CD4-positive, CD25-positive, alpha-beta regulatory T cell (primary cell): ENCODE data around the gene WLS. TPM values are rescaled to one million over a fixed set of nuclear protein-coding genes. Genes with fewer than 3 reads are reported as not detected.

Source experiments
- ATAC-seq, 2 donors: fragments of 150-1000 bp; cut with Tn5 transposase; one replicate each; pipeline ENCODE4 v1.10.0; 2021; ENCODE audit warnings: low read depth in 2 of 2, moderate number of reproducible peaks in 2 of 2, moderate library complexity in 1 of 2
- DNase-seq, 3 donors: peaks; one replicate each; pipeline versions ENCODE4 v3.0.0 to v3.0.0-alpha.2; 2012 to 2022; ENCODE audit warnings: mixed read lengths in 1 of 3
- H3K27ac ChIP-seq: one replicate; pipeline ENCODE4 v1.7.0; 2013; ENCODE audit warnings: mild to moderate bottlenecking, low read length; ENCODE audit not compliant: insufficient read depth, poor library complexity, severe bottlenecking
- H3K27me3 ChIP-seq: one replicate; pipeline ENCODE4 v1.7.0; 2013; ENCODE audit warnings: low read length; ENCODE audit not compliant: control insufficient read depth, insufficient read depth
- H3K36me3 ChIP-seq: one replicate; pipeline ENCODE4 v1.7.0; 2013; ENCODE audit warnings: mild to moderate bottlenecking, low read length, moderate library complexity; ENCODE audit not compliant: control insufficient read depth, insufficient read depth
- H3K4me1 ChIP-seq: 2 replicates; pipeline ENCODE4 v1.7.0; 2013; ENCODE audit warnings: mild to moderate bottlenecking, low read length; ENCODE audit not compliant: insufficient read depth, control insufficient read depth, poor library complexity, severe bottlenecking
- H3K4me3 ChIP-seq: one replicate; pipeline ENCODE4 v1.7.0; 2013; ENCODE audit warnings: low read depth, mild to moderate bottlenecking, low read length, moderate library complexity
- H3K9me3 ChIP-seq, 2 experiments: 1 replicate in 1 of 2; 2 replicates in 1 of 2; pipeline ENCODE4 v1.7.0; 2013; ENCODE audit warnings: low read length in 2 of 2, mild to moderate bottlenecking in 1 of 2, moderate library complexity in 1 of 2; ENCODE audit not compliant: control insufficient read depth in 2 of 2
- H3K27ac Mint-ChIP-seq, 3 donors: one replicate each; pipeline ENCODE4 v1.8.0; 2020 to 2022; ENCODE audit warnings: mild to moderate bottlenecking in 3 of 3, mixed read lengths in 3 of 3, moderate library complexity in 2 of 3
- H3K27me3 Mint-ChIP-seq: one replicate; pipeline ENCODE4 v1.8.0; 2022; ENCODE audit warnings: mild to moderate bottlenecking, mixed read lengths
- H3K36me3 Mint-ChIP-seq: one replicate; pipeline ENCODE4 v1.8.0; 2020; ENCODE audit warnings: mixed read lengths
- H3K4me1 Mint-ChIP-seq, 4 donors: one replicate each; pipeline ENCODE4 v1.8.0; 2020 to 2022; ENCODE audit warnings: mixed read lengths in 4 of 4, mild to moderate bottlenecking in 1 of 4
- H3K4me3 Mint-ChIP-seq, 4 donors: one replicate each; pipeline ENCODE4 v1.8.0; 2020 to 2022; ENCODE audit warnings: mild to moderate bottlenecking in 4 of 4, mixed read lengths in 4 of 4, moderate library complexity in 3 of 4
- H3K9me3 Mint-ChIP-seq, 7 donors: one replicate each; pipeline ENCODE4 v1.8.0; 2020 to 2022; ENCODE audit warnings: mixed read lengths in 7 of 7, mild to moderate bottlenecking in 3 of 7, moderate library complexity in 2 of 7
- polyA plus RNA-seq, 4 donors: library from polyadenylated mRNA; unstranded; fragments of 300-500 nt; fragmentation: Illumina TruSeq; gene quantifications; one replicate each; pipeline ENCODE4 v1.2.3, GENCODE V29; 2021
- total RNA-seq: library from RNA; stranded (reverse); gene quantifications from one replicate; pipeline ENCODE4 v1.2.3, GENCODE V29; 2022

Gene WLS
- total and polyA plus RNA-seq, 5 donors from 2014 or later: not detected

- Histone ChIP-seq H3K36me3 (no peaks in the 10 kb centered on the region), H3K9me3 (no peaks in the 10 kb centered on the region), H3K4me1 (no peaks in the 10 kb centered on the region), H3K27ac (no peak overlapping the region), H3K27me3 (peaks cover 18% of the 10 kb centered on the region), H3K4me3 (no peak overlapping the region)
- ATAC-seq (no peak), DNase-seq (no peak)
- Mint-ChIP-seq H3K4me1 (peaks cover 0 to 10% (median 1%) of the 10 kb centered on the region in 4 donors), H3K9me3 (peaks cover 0 to 4% (median 0%) of the 10 kb centered on the region in 7 donors), H3K36me3 (no peaks in the 10 kb centered on the region), H3K27me3 (peaks cover 51% of the 10 kb centered on the region), H3K27ac (no peak overlapping the region), H3K4me3 (no peak overlapping the region)
Measured at GRCh38 chr1:68233202-68233601, 879 bp upstream of the WLS start.

GRCh38 chr1:68231627-68232288 is 565 bp downstream of the WLS start:
- Mint-ChIP-seq H3K27me3 (peaks cover 55% of the 10 kb centered on the region), H3K27ac (no peak overlapping the region), H3K4me3 (peak overlapping the region in 1 of 4 donors; percentile 55), H3K36me3 (no peaks in the 10 kb centered on the region), H3K4me1 (peaks cover 0 to 10% (median 1%) of the 10 kb centered on the region in 4 donors), H3K9me3 (peaks cover 0 to 4% (median 0%) of the 10 kb centered on the region in 7 donors)
- Histone ChIP-seq H3K4me1 (no peaks in the 10 kb centered on the region), H3K27ac (no peak overlapping the region), H3K4me3 (no peak overlapping the region), H3K27me3 (peaks cover 19% of the 10 kb centered on the region), H3K9me3 (no peaks in the 10 kb centered on the region), H3K36me3 (no peaks in the 10 kb centered on the region)
- DNase-seq: no peak
- ATAC-seq: no peak

DNA sequence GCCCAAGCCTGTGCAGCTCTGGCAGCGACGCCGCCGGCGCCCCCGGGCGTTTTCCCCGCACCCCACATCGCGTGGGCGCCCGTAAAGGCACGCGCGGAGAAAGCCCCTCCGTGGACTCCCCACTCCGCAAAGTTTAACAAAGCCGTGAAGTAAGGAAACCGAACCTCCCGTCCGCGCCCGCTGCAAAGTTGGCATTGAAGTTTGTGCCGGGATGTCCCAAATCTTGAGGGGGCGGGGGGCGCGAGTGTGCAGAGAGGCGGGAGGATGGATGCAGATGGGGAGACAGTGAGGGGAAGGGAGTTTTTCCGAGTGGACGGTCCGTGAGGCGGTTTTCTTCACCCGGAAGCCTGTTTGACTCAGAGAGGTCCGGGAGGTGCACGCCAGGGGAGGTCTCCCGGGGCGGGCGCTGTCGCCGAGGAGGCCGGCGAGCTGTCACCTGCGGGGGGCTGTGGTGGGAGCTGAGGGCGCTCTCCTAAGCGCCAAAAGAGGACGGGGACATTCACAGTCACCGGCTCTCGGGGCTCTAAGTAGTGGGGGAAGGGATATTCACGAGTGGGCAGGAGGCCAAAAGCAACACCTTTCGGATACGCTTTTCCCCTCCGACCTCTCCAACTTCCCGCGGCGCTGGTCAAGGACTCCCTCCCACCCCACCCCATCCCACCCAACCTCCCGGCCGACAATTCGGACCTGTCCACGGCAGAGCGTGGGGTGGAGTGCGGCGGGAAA is 1.3 kb downstream of the WLS start:
- Histone ChIP-seq H3K4me3 (no peak overlapping the region), H3K9me3 (no peaks in the 10 kb centered on the region), H3K27ac (no peak overlapping the region), H3K36me3 (no peaks in the 10 kb centered on the region), H3K4me1 (no peaks in the 10 kb centered on the region), H3K27me3 (peaks cover 19% of the 10 kb centered on the region)
- H3K27me3 Mint-ChIP-seq: peaks cover 55% of the 10 kb centered on the region
- H3K4me1 Mint-ChIP-seq: peaks cover 0 to 10% (median 1%) of the 10 kb centered on the region in 4 donors
- H3K9me3 Mint-ChIP-seq: peaks cover 0 to 5% (median 0%) of the 10 kb centered on the region in 7 donors
- H3K4me3 Mint-ChIP-seq: no peak overlapping the region
- ATAC-seq (no peak), DNase-seq (no peak)
- H3K36me3 Mint-ChIP-seq: no peaks in the 10 kb centered on the region
- H3K27ac Mint-ChIP-seq: no peak overlapping the region

- no peaks in the 10 kb centered on the region for H3K36me3 Mint-ChIP-seq
- no peak overlapping the region for H3K4me3 ChIP-seq
- H3K27me3 ChIP-seq: peaks cover 19% of the 10 kb centered on the region
- H3K27me3 Mint-ChIP-seq: peaks cover 55% of the 10 kb centered on the region
- no peak overlapping the region for H3K27ac Mint-ChIP-seq
- H3K36me3 ChIP-seq: no peaks in the 10 kb centered on the region
- peaks cover 0 to 5% (median 0%) of the 10 kb centered on the region in 7 donors for H3K9me3 Mint-ChIP-seq
- no peak overlapping the region for H3K4me3 Mint-ChIP-seq
- H3K27ac ChIP-seq: no peak overlapping the region
- H3K4me1 Mint-ChIP-seq: peaks cover 0 to 10% (median 1%) of the 10 kb centered on the region in 4 donors
- no peak for DNase-seq
- H3K4me1 ChIP-seq: no peaks in the 10 kb centered on the region
- no peak for ATAC-seq
- no peaks in the 10 kb centered on the region for H3K9me3 ChIP-seq
Measured at GRCh38 chr1:68230484-68230802, 1.9 kb downstream of the WLS start.

DNA sequence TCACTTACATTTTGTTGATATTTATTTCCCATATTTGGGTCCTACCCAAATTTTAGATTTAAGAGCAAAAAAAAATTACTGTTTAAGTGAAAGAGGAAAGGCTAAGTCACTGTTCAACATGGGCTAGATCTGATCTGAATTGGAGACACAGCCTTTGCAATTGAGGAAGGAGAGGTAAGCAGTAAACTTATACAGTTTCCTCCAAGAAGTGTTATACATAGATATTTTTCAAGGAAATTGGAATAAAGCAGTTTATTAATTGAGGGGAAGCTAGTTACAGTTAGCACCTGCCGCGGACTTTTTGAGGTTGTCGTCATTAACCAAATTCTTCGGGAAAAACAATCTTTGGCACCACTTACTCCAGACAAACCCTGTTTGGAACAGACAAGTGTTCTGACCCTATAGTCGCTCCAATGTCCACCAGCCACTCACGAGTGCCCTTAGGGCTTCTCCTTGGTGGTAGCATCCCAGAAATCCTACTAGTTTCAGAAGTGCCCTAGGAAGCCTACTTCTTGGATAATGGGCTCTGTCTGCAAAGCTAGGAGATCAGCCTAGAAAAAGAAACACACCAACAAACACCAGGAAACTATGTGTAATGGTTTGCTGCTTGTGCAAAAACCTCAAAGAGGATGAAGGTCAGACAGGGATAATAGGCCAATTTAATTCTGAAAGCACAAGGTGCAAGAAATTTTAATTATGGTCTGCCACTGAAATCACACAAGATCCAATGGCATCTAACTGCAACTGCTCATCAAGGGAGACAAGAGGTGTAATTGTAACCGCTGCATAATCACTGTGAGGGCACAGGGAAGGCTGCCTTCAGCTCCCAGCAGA is 2.5 kb downstream of the WLS start:
- no peaks in the 10 kb centered on the region for H3K36me3 ChIP-seq
- Mint-ChIP-seq H3K27me3 (peaks cover 53% of the 10 kb centered on the region), H3K9me3 (peaks cover 0 to 5% (median 0%) of the 10 kb centered on the region in 7 donors), H3K36me3 (no peaks in the 10 kb centered on the region), H3K4me1 (peaks cover 0 to 10% (median 1%) of the 10 kb centered on the region in 4 donors), H3K27ac (no peak overlapping the region), H3K4me3 (no peak overlapping the region)
- ATAC-seq (no peak), DNase-seq (no peak)
- no peaks in the 10 kb centered on the region for H3K4me1 ChIP-seq
- no peak overlapping the region for H3K4me3 ChIP-seq
- H3K9me3 ChIP-seq: no peaks in the 10 kb centered on the region
- peaks cover 19% of the 10 kb centered on the region for H3K27me3 ChIP-seq
- H3K27ac ChIP-seq: no peak overlapping the region

GRCh38 chr1:68228851-68229250 is 3.5 kb downstream of the WLS start:
- H3K27me3 ChIP-seq: peaks cover 16% of the 10 kb centered on the region
- no peaks in the 10 kb centered on the region for H3K4me1 ChIP-seq
- Mint-ChIP-seq H3K4me1 (peaks cover 0 to 10% (median 1%) of the 10 kb centered on the region in 4 donors), H3K27me3 (peaks cover 45% of the 10 kb centered on the region), H3K27ac (no peak overlapping the region), H3K9me3 (peaks cover 0 to 5% (median 0%) of the 10 kb centered on the region in 7 donors), H3K36me3 (no peaks in the 10 kb centered on the region), H3K4me3 (no peak overlapping the region)
- DNase-seq (no peak), ATAC-seq (no peak)
- no peak overlapping the region for H3K27ac ChIP-seq
- no peaks in the 10 kb centered on the region for H3K9me3 ChIP-seq
- H3K36me3 ChIP-seq: no peaks in the 10 kb centered on the region
- no peak overlapping the region for H3K4me3 ChIP-seq

- H3K4me1 ChIP-seq: no peaks in the 10 kb centered on the region
- Mint-ChIP-seq H3K9me3 (peaks cover 0 to 5% (median under 1%) of the 10 kb centered on the region in 7 donors), H3K4me3 (no peak overlapping the region), H3K27ac (no peak overlapping the region), H3K27me3 (peaks cover 33% of the 10 kb centered on the region), H3K4me1 (peaks cover 0 to 5% (median 0%) of the 10 kb centered on the region in 4 donors), H3K36me3 (no peaks in the 10 kb centered on the region)
- no peaks in the 10 kb centered on the region for H3K9me3 ChIP-seq
- peaks cover 12% of the 10 kb centered on the region for H3K27me3 ChIP-seq
- ATAC-seq (no peak), DNase-seq (no peak)
- H3K27ac ChIP-seq: no peak overlapping the region
- no peaks in the 10 kb centered on the region for H3K36me3 ChIP-seq
- no peak overlapping the region for H3K4me3 ChIP-seq
Measured at GRCh38 chr1:68227598-68227997, 4.7 kb downstream of the WLS start.
